ENCODE results near the gene HMOX2.

Gene HMOX2

GRCh38 chr16:4494746-4495490 is 18.7 kb downstream of the HMOX2 start:
- TF ChIP-seq CTCF (IDR thresholded peaks at IDR 0.05; ENCODE audit: low read depth, low read length): no peak
- no peak overlapping the region for H3K4me3 ChIP-seq (ENCODE audit: low read depth, low read length)

GRCh38 chr16:4495766-4496165 is 19.6 kb downstream of the HMOX2 start:
- H3K4me3 ChIP-seq (ENCODE audit: low read depth, low read length): no peak overlapping the region
- no peak for TF ChIP-seq CTCF (IDR thresholded peaks at IDR 0.05; ENCODE audit: low read depth, low read length)

GRCh38 chr16:4496305-4496704 is 20.1 kb downstream of the HMOX2 start:
- TF ChIP-seq CTCF (IDR thresholded peaks at IDR 0.05; ENCODE audit: low read depth, low read length): no peak
- H3K4me3 ChIP-seq (ENCODE audit: low read depth, low read length): no peak overlapping the region

GRCh38 chr16:4498546-4499195 is 22.5 kb downstream of the HMOX2 start:
- no peak for TF ChIP-seq CTCF (IDR thresholded peaks at IDR 0.05; ENCODE audit: low read depth, low read length)
- H3K4me3 ChIP-seq (ENCODE audit: low read depth, low read length): no peak overlapping the region

- no peak overlapping the region for H3K4me3 ChIP-seq (ENCODE audit: low read depth, low read length)
- TF ChIP-seq CTCF (IDR thresholded peaks at IDR 0.05; ENCODE audit: low read depth, low read length): no peak
These were observed 23.0 kb downstream of the HMOX2 start for GRCh38 chr16:4499196-4499555.

- TF ChIP-seq CTCF (IDR thresholded peaks at IDR 0.05; ENCODE audit: low read depth, low read length): no peak
- peak overlapping the region; percentile 31 for H3K4me3 ChIP-seq (ENCODE audit: low read depth, low read length)
These were observed 24.1 kb downstream of the HMOX2 start for GRCh38 chr16:4500272-4500671.

- H3K4me3 ChIP-seq (ENCODE audit: low read depth, low read length): peak overlapping the region; percentile 31
- no peak for TF ChIP-seq CTCF (IDR thresholded peaks at IDR 0.05; ENCODE audit: low read depth, low read length)
These were observed 24.9 kb downstream of the HMOX2 start for GRCh38 chr16:4501071-4501478.

Data from WI38 (cell line).